Measurements from ENCODE around the gene MAK. TPM values are rescaled to one million over a fixed set of nuclear protein-coding genes. Genes with fewer than 3 reads are reported as not detected.

MAK gene
- total and polyA plus RNA-seq, 2 of the 13 experiments (the other 11 are each of a cell fraction or from before 2014, with no cell fraction given): 0.04 TPM; not detected in 1

- TF ChIP-seq FOXK2 (IDR thresholded peaks at IDR 0.05) (peak; percentile 53; the same call in 1 of the 2 replicates), CBX5 (CRISPR knock-in tag; IDR thresholded peaks at IDR 0.05; ENCODE audit: borderline replicate concordance) (peak; percentile 79; the same call in 1 of the 2 replicates), HOXA5 (CRISPR knock-in tag; IDR thresholded peaks at IDR 0.05) (peak; percentile 87), PHF8 (CRISPR knock-in tag; IDR thresholded peaks at IDR 0.05) (peak; percentile 91), KMT2A (CRISPR knock-in tag; IDR thresholded peaks at IDR 0.05) (peak; percentile 95), SP4 (CRISPR knock-in tag; IDR thresholded peaks at IDR 0.05) (peak; percentile 91), ZNF883 (CRISPR knock-in tag; IDR thresholded peaks at IDR 0.05; ENCODE audit: not compliant biosample characterization) (peak; percentile 93), CAMTA2 (CRISPR knock-in tag; IDR thresholded peaks at IDR 0.05; ENCODE audit: borderline replicate concordance) (no peak), ZNF256 (CRISPR knock-in tag; conservative IDR thresholded peaks at IDR 0.05) (peak; percentile 26; the same call in 1 of the 2 replicates), MTA3 (CRISPR knock-in tag; IDR thresholded peaks at IDR 0.05) (no peak), KAT2B (IDR thresholded peaks at IDR 0.05; ENCODE audit: borderline replicate concordance, low read depth, low read length) (no peak), SIN3B (IDR thresholded peaks at IDR 0.05; ENCODE audit: low read length) (no peak), ZMYM3 (CRISPR knock-in tag; IDR thresholded peaks at IDR 0.05) (peak; percentile 92), MTF1 (CRISPR knock-in tag; IDR thresholded peaks at IDR 0.05) (no peak), ZNF782 (CRISPR knock-in tag; IDR thresholded peaks at IDR 0.05; ENCODE audit: borderline replicate concordance) (peak; percentile 95; the same call in 1 of the 2 replicates), CEBPZ (IDR thresholded peaks at IDR 0.05; ENCODE audit: low read length) (no peak), ZNF678 (CRISPR knock-in tag; IDR thresholded peaks at IDR 0.05) (peak; percentile 95), SALL2 (CRISPR knock-in tag; IDR thresholded peaks at IDR 0.05) (peak; percentile 88), ZNF331 (CRISPR knock-in tag; IDR thresholded peaks at IDR 0.05) (peak; percentile 92)
- TF ChIP-seq, protein P1, sequence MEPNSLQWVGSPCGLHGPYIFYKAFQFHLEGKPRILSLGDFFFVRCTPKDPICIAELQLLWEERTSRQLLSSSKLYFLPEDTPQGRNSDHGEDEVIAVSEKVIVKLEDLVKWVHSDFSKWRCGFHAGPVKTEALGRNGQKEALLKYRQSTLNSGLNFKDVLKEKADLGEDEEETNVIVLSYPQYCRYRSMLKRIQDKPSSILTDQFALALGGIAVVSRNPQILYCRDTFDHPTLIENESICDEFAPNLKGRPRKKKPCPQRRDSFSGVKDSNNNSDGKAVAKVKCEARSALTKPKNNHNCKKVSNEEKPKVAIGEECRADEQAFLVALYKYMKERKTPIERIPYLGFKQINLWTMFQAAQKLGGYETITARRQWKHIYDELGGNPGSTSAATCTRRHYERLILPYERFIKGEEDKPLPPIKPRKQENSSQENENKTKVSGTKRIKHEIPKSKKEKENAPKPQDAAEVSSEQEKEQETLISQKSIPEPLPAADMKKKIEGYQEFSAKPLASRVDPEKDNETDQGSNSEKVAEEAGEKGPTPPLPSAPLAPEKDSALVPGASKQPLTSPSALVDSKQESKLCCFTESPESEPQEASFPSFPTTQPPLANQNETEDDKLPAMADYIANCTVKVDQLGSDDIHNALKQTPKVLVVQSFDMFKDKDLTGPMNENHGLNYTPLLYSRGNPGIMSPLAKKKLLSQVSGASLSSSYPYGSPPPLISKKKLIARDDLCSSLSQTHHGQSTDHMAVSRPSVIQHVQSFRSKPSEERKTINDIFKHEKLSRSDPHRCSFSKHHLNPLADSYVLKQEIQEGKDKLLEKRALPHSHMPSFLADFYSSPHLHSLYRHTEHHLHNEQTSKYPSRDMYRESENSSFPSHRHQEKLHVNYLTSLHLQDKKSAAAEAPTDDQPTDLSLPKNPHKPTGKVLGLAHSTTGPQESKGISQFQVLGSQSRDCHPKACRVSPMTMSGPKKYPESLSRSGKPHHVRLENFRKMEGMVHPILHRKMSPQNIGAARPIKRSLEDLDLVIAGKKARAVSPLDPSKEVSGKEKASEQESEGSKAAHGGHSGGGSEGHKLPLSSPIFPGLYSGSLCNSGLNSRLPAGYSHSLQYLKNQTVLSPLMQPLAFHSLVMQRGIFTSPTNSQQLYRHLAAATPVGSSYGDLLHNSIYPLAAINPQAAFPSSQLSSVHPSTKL (CRISPR knock-in tag; IDR thresholded peaks at IDR 0.05): peak; percentile 73
- TF ChIP-seq, protein P2, sequence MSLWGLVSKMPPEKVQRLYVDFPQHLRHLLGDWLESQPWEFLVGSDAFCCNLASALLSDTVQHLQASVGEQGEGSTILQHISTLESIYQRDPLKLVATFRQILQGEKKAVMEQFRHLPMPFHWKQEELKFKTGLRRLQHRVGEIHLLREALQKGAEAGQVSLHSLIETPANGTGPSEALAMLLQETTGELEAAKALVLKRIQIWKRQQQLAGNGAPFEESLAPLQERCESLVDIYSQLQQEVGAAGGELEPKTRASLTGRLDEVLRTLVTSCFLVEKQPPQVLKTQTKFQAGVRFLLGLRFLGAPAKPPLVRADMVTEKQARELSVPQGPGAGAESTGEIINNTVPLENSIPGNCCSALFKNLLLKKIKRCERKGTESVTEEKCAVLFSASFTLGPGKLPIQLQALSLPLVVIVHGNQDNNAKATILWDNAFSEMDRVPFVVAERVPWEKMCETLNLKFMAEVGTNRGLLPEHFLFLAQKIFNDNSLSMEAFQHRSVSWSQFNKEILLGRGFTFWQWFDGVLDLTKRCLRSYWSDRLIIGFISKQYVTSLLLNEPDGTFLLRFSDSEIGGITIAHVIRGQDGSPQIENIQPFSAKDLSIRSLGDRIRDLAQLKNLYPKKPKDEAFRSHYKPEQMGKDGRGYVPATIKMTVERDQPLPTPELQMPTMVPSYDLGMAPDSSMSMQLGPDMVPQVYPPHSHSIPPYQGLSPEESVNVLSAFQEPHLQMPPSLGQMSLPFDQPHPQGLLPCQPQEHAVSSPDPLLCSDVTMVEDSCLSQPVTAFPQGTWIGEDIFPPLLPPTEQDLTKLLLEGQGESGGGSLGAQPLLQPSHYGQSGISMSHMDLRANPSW (CRISPR knock-in tag; IDR thresholded peaks at IDR 0.05; ENCODE audit: borderline replicate concordance): peak; percentile 90; the same call in 1 of the 2 replicates
Measured at GRCh38 chr6:10722820-10723566, 115.3 kb downstream of the MAK start, which contains the start of gene TMEM14C (continued).
